H1 (cell line): ENCODE data around the gene SLC7A8. TPM values are rescaled to one million over a fixed set of nuclear protein-coding genes. Genes with fewer than 3 reads are reported as not detected.

Source experiments
- CTCF ChIA-PET: fragments of 300-600 bp; sonication (Branson Sonifier 250); formaldehyde crosslinking; loops from one replicate; lab custom pipeline; 2021; ENCODE audit not compliant: partially characterized antibody; lab: Charles Lee
- POLR2A ChIA-PET: fragments of 300-600 bp; sonication (Branson Sonifier 250); formaldehyde crosslinking; loops from one replicate; lab custom pipeline; 2021; ENCODE audit warnings: inconsistent platforms; ENCODE audit not compliant: partially characterized antibody; lab: Charles Lee
- DNase-seq, 2 experiments: peaks; one replicate each; pipeline versions ENCODE4 v3.0.0 to v3.0.0-alpha.2; 2010 to 2022; ENCODE audit warnings: low spot score in 2 of 2, low read depth in 1 of 2, mixed read lengths in 1 of 2
- FAIRE-seq: peaks from 2 replicates; lab custom pipeline; 2011; peaks lifted over from hg19 to GRCh38; lab: Jason Lieb, UNC
- H2AFZ ChIP-seq: 2 replicates; pipeline ENCODE4 v1.8.1; 2012; ENCODE audit warnings: low read length, inconsistent platforms
- H2AK5ac ChIP-seq: 2 replicates; pipeline ENCODE4 v1.6.1; 2013; ENCODE audit warnings: low read depth, low read length
- H2BK120ac ChIP-seq: replicated peaks from 2 replicates; pipeline ENCODE3; 2013; ENCODE audit warnings: low read depth, low read length, inconsistent platforms
- H2BK12ac ChIP-seq: 2 replicates; pipeline ENCODE4 v1.6.1; 2013; ENCODE audit warnings: low read depth, low read length
- H2BK15ac ChIP-seq: 2 replicates; pipeline ENCODE4 v1.6.1; 2013; ENCODE audit warnings: low read length
- H2BK20ac ChIP-seq: 2 replicates; pipeline ENCODE4 v1.6.1; 2013; ENCODE audit warnings: low read length
- H2BK5ac ChIP-seq: 2 replicates; pipeline ENCODE4 v1.6.1; 2013; ENCODE audit warnings: low read depth, low read length
- H3K14ac ChIP-seq: 2 replicates; pipeline ENCODE4 v1.6.1; 2013; ENCODE audit warnings: inconsistent platforms; ENCODE audit not compliant: insufficient read length
- H3K18ac ChIP-seq: 2 replicates; pipeline ENCODE4 v1.6.1; 2013; ENCODE audit warnings: low read length; ENCODE audit errors: extremely low read depth
- H3K23ac ChIP-seq: 2 replicates; pipeline ENCODE4 v1.6.1; 2013; ENCODE audit warnings: inconsistent platforms; ENCODE audit not compliant: insufficient read length
- H3K23me2 ChIP-seq: 2 replicates; pipeline ENCODE4 v1.6.1; 2013; ENCODE audit warnings: low read depth, low read length
- H3K27ac ChIP-seq: 2 replicates; pipeline ENCODE4 v1.6.1; 2011; ENCODE audit warnings: low read depth, low read length, inconsistent platforms
- H3K27me3 ChIP-seq, 4 experiments: replicated peaks in 1 of 4; 1 replicate in 1 of 4; 2 replicates in 3 of 4; pipeline versions ENCODE4 v1.6.1 to v1.8.1; 2011 to 2013; ENCODE audit warnings: low read length in 3 of 4, mild to moderate bottlenecking in 3 of 4, inconsistent platforms in 2 of 4, mixed read lengths in 2 of 4, moderate library complexity in 1 of 4; ENCODE audit not compliant: control insufficient read depth in 3 of 4, insufficient read depth in 3 of 4; ENCODE audit errors: extremely low read depth in 1 of 4
- H3K36me3 ChIP-seq, 4 experiments: 2 replicates each; pipeline versions ENCODE4 v1.6.1 to v1.8.1; 2011 to 2013; ENCODE audit warnings: mild to moderate bottlenecking in 4 of 4, low read length in 3 of 4, moderate library complexity in 2 of 4, control low read depth in 1 of 4, inconsistent platforms in 1 of 4; ENCODE audit not compliant: insufficient read depth in 4 of 4, control insufficient read depth in 2 of 4
- H3K4ac ChIP-seq: replicated peaks from 2 replicates; pipeline ENCODE3; 2013; ENCODE audit warnings: low read length, low read depth, mixed read lengths, inconsistent platforms; ENCODE audit not compliant: insufficient read length
- H3K4me1 ChIP-seq, 4 experiments: replicated peaks in 1 of 4; 1 replicate in 1 of 4; 2 replicates in 3 of 4; pipeline versions ENCODE4 v1.6.1 to v1.8.1; 2011 to 2013; ENCODE audit warnings: low read length in 3 of 4, inconsistent platforms in 2 of 4, mixed read lengths in 1 of 4; ENCODE audit not compliant: insufficient read depth in 4 of 4, control insufficient read depth in 3 of 4
- H3K4me2 ChIP-seq, 2 experiments: 2 replicates each; pipeline versions ENCODE4 v1.6.1 to v1.8.1; 2011 to 2013; ENCODE audit warnings: low read depth in 2 of 2, low read length in 2 of 2, control low read depth in 1 of 2, inconsistent platforms in 1 of 2, mild to moderate bottlenecking in 1 of 2; ENCODE audit not compliant: insufficient read depth in 1 of 2
- H3K4me3 ChIP-seq, 4 experiments: fragments of 200-600, 300-600 bp in 1 of 4; sonication (generic), shearing (Covaris generic), sonication (Bioruptor Twin) in 1 of 4; 2 replicates each; pipeline versions ENCODE4 v1.5.1 to v1.8.1; 2011 to 2016; ENCODE audit warnings: low read length in 4 of 4, low read depth in 3 of 4, control low read depth in 2 of 4, inconsistent platforms in 2 of 4, mild to moderate bottlenecking in 2 of 4, mixed read lengths in 1 of 4, moderate library complexity in 1 of 4; ENCODE audit not compliant: insufficient read depth in 2 of 4; ENCODE audit errors: extremely low read depth in 1 of 4
- H3K56ac ChIP-seq: replicated peaks from 2 replicates; pipeline ENCODE3; 2013; ENCODE audit warnings: low read depth, mild to moderate bottlenecking, mixed read lengths, low read length, inconsistent platforms; ENCODE audit not compliant: insufficient read length
- H3K79me1 ChIP-seq: 2 replicates; pipeline ENCODE4 v1.6.1; 2013; ENCODE audit warnings: low read depth, low read length, control low read depth
- H3K79me2 ChIP-seq, 2 experiments: 2 replicates each; pipeline versions ENCODE4 v1.6.1 to v1.8.1; 2012 to 2013; ENCODE audit warnings: low read length in 2 of 2, mild to moderate bottlenecking in 2 of 2, inconsistent platforms in 1 of 2; ENCODE audit not compliant: insufficient read depth in 2 of 2, control insufficient read depth in 1 of 2
- H3K9ac ChIP-seq, 4 experiments: replicated peaks in 1 of 4; 1 replicate in 1 of 4; 2 replicates in 3 of 4; pipeline versions ENCODE4 v1.6.1 to v1.8.1; 2011 to 2013; ENCODE audit warnings: low read depth in 3 of 4, low read length in 3 of 4, control low read depth in 2 of 4, mild to moderate bottlenecking in 2 of 4, moderate library complexity in 2 of 4, inconsistent platforms in 1 of 4; ENCODE audit errors: extremely low read depth in 1 of 4
- H3K9me3 ChIP-seq, 2 experiments: 2 replicates each; pipeline versions ENCODE4 v1.6.1 to v1.8.1; 2012 to 2013; ENCODE audit warnings: mild to moderate bottlenecking in 2 of 2, moderate library complexity in 2 of 2, control low read depth in 1 of 2, inconsistent platforms in 1 of 2, low read depth in 1 of 2, low read length in 1 of 2, mixed read lengths in 1 of 2; ENCODE audit not compliant: insufficient read depth in 2 of 2
- H4K20me1 ChIP-seq, 2 experiments: replicated peaks in 1 of 2; 2 replicates each; pipeline versions ENCODE3 to v1.8.1; 2011 to 2013; ENCODE audit warnings: inconsistent platforms in 2 of 2, low read length in 2 of 2, mild to moderate bottlenecking in 1 of 2; ENCODE audit not compliant: insufficient read depth in 2 of 2, control insufficient read depth in 1 of 2
- H4K5ac ChIP-seq: 2 replicates; pipeline ENCODE4 v1.6.1; 2013; ENCODE audit warnings: low read length, low read depth, mixed read lengths, inconsistent platforms; ENCODE audit not compliant: insufficient read length
- H4K8ac ChIP-seq: 2 replicates; pipeline ENCODE4 v1.8.0; 2013; ENCODE audit warnings: mild to moderate bottlenecking, moderate library complexity, low read length, inconsistent platforms; ENCODE audit not compliant: insufficient read depth; ENCODE audit errors: extremely low read depth
- H4K91ac ChIP-seq: replicated peaks from 2 replicates; pipeline ENCODE3; 2013; ENCODE audit warnings: low read length, mixed read lengths, inconsistent platforms; ENCODE audit not compliant: insufficient read length
- ATF3 ChIP-seq: IDR thresholded peaks from 2 replicates; pipeline ENCODE4 v1.6.1; 2011; ENCODE audit warnings: low read depth, mild to moderate bottlenecking, low read length; ENCODE audit not compliant: insufficient read depth
- E2F6 ChIP-seq: IDR thresholded peaks from 2 replicates; pipeline ENCODE4 v1.6.1; 2012; ENCODE audit warnings: inconsistent platforms
- EZH2 ChIP-seq: fragments of 200-600 bp; sonication (generic); IDR thresholded peaks from 2 replicates; pipeline ENCODE4 v1.7.1; 2012; ENCODE audit warnings: low read depth, mild to moderate bottlenecking, moderate library complexity, low read length, inconsistent platforms; ENCODE audit not compliant: severe bottlenecking
- HDAC6 ChIP-seq: IDR thresholded peaks from one replicate; pipeline ENCODE4 v1.7.1; 2012; ENCODE audit warnings: low read depth, mild to moderate bottlenecking, inconsistent platforms, low read length, moderate library complexity
- PHF8 ChIP-seq: fragments of 200-600 bp; sonication (generic); conservative IDR thresholded peaks from 2 replicates; pipeline ENCODE4 v1.7.1; 2012; ENCODE audit warnings: low read depth, mild to moderate bottlenecking, inconsistent platforms, low read length, moderate library complexity
- SIRT6 ChIP-seq: IDR thresholded peaks from one replicate; pipeline ENCODE4 v1.7.1; 2012; ENCODE audit warnings: low read length, inconsistent platforms
- WGBS, 2 experiments: shearing (Covaris generic) in 1 of 2; methylation state at CpG; one replicate each; pipeline versions ENCODE4 v1.1.6 to v1.1.7; 2013 to 2015; ENCODE audit warnings: low lambda C conversion rate in 2 of 2, mixed read lengths in 2 of 2, inconsistent platforms in 1 of 2, low coverage in 1 of 2, missing lambda C conversion rate in 1 of 2; ENCODE audit not compliant: insufficient replicate concordance in 2 of 2, insufficient coverage in 1 of 2, insufficient read length in 1 of 2; ENCODE audit errors: extremely low coverage in 1 of 2, missing lambda C conversion rate in 1 of 2; 5-methylcytosine and 5-hydroxymethylcytosine counted together
- polyA plus RNA-seq, 7 experiments: library from polyadenylated mRNA; depleted of rRNA in 3 of 7; stranded (reverse) in 5 of 7; unstranded in 2 of 7; fragments of >200 nt in 5 of 7; fragments of 200-250 nt in 2 of 7; gene quantifications; 1 replicate in 5 of 7; 2 replicates in 1 of 7; 4 replicates in 1 of 7; pipeline versions ENCODE4 v1.2.1 to v1.2.3, GENCODE V29; 2011 to 2013; ENCODE audit warnings: missing spikeins in 2 of 7, mixed read lengths in 2 of 7
- total RNA-seq: library from RNA; stranded (reverse); fragmentation: NEBNext Ultra II Directional; extraction: Animal tissue kit (Norgen Biotek cat#: 25700); gene quantifications from 2 replicates; pipeline ENCODE4 v1.2.1, GENCODE V29; 2021

Gene SLC7A8
- total and polyA plus RNA-seq, 2 of the 8 experiments (the other 6 are each of a cell fraction or from before 2014, with no cell fraction given): 182 to 204 TPM

- Histone ChIP-seq H4K20me1 (no peaks in the 10 kb centered on the region), H3K9me3 (no peaks in the 10 kb centered on the region; a peak in 1 of 4 replicates), H3K9ac (no peak overlapping the region), H3K27me3 (peaks cover 0 to 3% (median 0%) of the 10 kb centered on the region in 4 experiments; a peak in 2 of 7 replicates), H2BK5ac (no peak overlapping the region), H4K8ac (no peak overlapping the region; the same call in 1 of the 2 replicates), H2BK15ac (0 out of 2 replicates have a peak overlapping the region, but pooled peaks have one; percentile 32), H3K4me2 (no peak overlapping the region), H3K27ac (no peak overlapping the region), H2AK5ac (no peak overlapping the region), H3K56ac (no peak overlapping the region), H3K4me3 (no peak overlapping the region), H3K18ac (no peak overlapping the region), H4K91ac (no peak overlapping the region), H3K36me3 (no peaks in the 10 kb centered on the region), H3K4ac (no peak overlapping the region), H3K14ac (no peak overlapping the region), H2AFZ (no peak overlapping the region), H3K79me2 (no peaks in the 10 kb centered on the region), H3K23me2 (no peaks in the 10 kb centered on the region; the same call in 1 of the 2 replicates), H3K4me1 (peaks cover 0 to 14% (median 5%) of the 10 kb centered on the region in 4 experiments; a peak in 6 of 7 replicates), H2BK120ac (no peak overlapping the region), H4K5ac (no peak overlapping the region), H2BK20ac (no peak overlapping the region), H2BK12ac (no peak overlapping the region), H3K23ac (no peak overlapping the region), H3K79me1 (no peaks in the 10 kb centered on the region)
- FAIRE-seq (no peak), DNase-seq (no peak)
- TF ChIP-seq HDAC6 (no peak), E2F6 (no peak), EZH2 (no peak), SIRT6 (no peak), ATF3 (no peak), PHF8 (no peak)
- WGBS, 2 experiments: 89% methylated on average over 10 of the region's 10 CpGs; no CpG with 5 or more reads in 1 of the 2 experiments
- CTCF ChIA-PET: interaction anchor here (0.7 to 1.0 kb wide), 3 partner anchors 19 to 72 kb away, joined by 3 to 4 read pairs (median 3); no protein-coding TSS in a partner anchor
- POLR2A ChIA-PET: no interaction called here
Observed at GRCh38 chr14:23115039-23115731, 68.3 kb downstream of the SLC7A8 start.
